ENCODE measurements around the gene TMEM165.

TMEM165 gene

DNA sequence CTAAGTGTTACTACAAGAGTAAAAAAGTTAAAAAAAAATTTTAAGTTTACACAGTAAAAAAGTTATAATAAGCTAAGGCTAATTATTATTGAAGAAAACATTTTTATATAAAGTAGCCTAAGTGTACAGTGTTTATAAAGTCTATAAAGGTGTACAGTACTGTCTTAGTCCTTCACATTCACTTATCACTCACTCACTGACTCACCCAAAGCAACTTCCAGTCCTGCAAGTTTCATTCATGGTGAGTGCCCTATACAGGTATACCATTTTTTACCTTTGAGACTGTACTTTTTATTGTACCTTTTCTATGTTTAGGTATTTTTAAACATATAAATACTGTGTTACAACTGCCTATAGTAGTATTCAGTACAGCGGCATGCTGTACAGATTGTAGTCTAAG is 74.2 kb downstream of the TMEM165 start:
- no peak for DNase-seq

Measured in DMS79 treated with DMSO at 0.1 percent for 48 hours (cell line).